Uterus (tissue), 2 donors: ENCODE data around the gene MS4A15.

Experiments used
- CTCF ChIP-seq, 4 experiments: fragments of 200-600 bp in 2 of 4; fragments of 450-650 bp in 2 of 4; sonication (generic) in 2 of 4; IDR thresholded peaks; one replicate each; pipeline ENCODE4 v1.5.1; 2016 to 2019; ENCODE audit warnings: antibody characterized with exemption in 4 of 4, mild to moderate bottlenecking in 2 of 4, moderate library complexity in 1 of 4
- POLR2A ChIP-seq, 2 donors: fragments of 450-650 bp; IDR thresholded peaks; one replicate each; pipeline ENCODE4 v1.6.1; 2016; ENCODE audit warnings: antibody characterized with exemption in 2 of 2, mild to moderate bottlenecking in 1 of 2, moderate library complexity in 1 of 2

GRCh38 chr11:60825118-60825517, 68.5 kb downstream of the MS4A15 start:
- TF ChIP-seq POLR2A (IDR thresholded peaks at IDR 0.05), result no peak
- TF ChIP-seq CTCF (IDR thresholded peaks at IDR 0.05), result no peak
